Activated CD8-positive, alpha-beta memory T cell treated with anti-CD3 and anti-CD28 coated beads, Interleukin-2, amount 10 ng/mL, durations not matched to agents 7 days and 5 days (primary cell): ENCODE measurements around the gene SPEF1. TPM values are rescaled to one million over a fixed set of nuclear protein-coding genes. Genes with fewer than 3 reads are reported as not detected.

ENCODE experiments used
- ATAC-seq: fragments of 150-1000 bp; cut with Tn5 transposase; one replicate; pipeline ENCODE4 v1.10.0; 2021; ENCODE audit warnings: moderate library complexity
- CTCF ChIA-PET: fragments of 350-600 bp; sonication (Branson Sonifier 250); formaldehyde crosslinking; loops from one replicate; lab custom pipeline; 2021; ENCODE audit warnings: antibody characterized with exemption; lab: Charles Lee
- DNase-seq: peaks from one replicate; pipeline ENCODE4 v3.0.0-alpha.2; 2020
- H3K27ac Mint-ChIP-seq: one replicate; pipeline ENCODE4 v1.8.0; 2021; ENCODE audit warnings: mild to moderate bottlenecking, mixed read lengths
- H3K27me3 Mint-ChIP-seq: one replicate; pipeline ENCODE4 v1.8.0; 2021; ENCODE audit warnings: mixed read lengths
- H3K36me3 Mint-ChIP-seq: one replicate; pipeline ENCODE4 v1.8.0; 2021; ENCODE audit warnings: mild to moderate bottlenecking, mixed read lengths
- H3K4me1 Mint-ChIP-seq: one replicate; pipeline ENCODE4 v1.8.0; 2021; ENCODE audit warnings: mixed read lengths
- H3K4me3 Mint-ChIP-seq: one replicate; pipeline ENCODE4 v1.8.0; 2021; ENCODE audit warnings: mild to moderate bottlenecking, moderate library complexity, mixed read lengths
- H3K9me3 Mint-ChIP-seq: one replicate; pipeline ENCODE4 v1.8.0; 2022; ENCODE audit warnings: low read depth, mixed read lengths
- total RNA-seq, 2 experiments: library from RNA; stranded (reverse); gene quantifications; one replicate each; pipeline ENCODE4 v1.2.3, GENCODE V29; 2021

Gene SPEF1
- total RNA-seq, 2 experiments from 2014 or later: 0.18 TPM; not detected in 1

DNA sequence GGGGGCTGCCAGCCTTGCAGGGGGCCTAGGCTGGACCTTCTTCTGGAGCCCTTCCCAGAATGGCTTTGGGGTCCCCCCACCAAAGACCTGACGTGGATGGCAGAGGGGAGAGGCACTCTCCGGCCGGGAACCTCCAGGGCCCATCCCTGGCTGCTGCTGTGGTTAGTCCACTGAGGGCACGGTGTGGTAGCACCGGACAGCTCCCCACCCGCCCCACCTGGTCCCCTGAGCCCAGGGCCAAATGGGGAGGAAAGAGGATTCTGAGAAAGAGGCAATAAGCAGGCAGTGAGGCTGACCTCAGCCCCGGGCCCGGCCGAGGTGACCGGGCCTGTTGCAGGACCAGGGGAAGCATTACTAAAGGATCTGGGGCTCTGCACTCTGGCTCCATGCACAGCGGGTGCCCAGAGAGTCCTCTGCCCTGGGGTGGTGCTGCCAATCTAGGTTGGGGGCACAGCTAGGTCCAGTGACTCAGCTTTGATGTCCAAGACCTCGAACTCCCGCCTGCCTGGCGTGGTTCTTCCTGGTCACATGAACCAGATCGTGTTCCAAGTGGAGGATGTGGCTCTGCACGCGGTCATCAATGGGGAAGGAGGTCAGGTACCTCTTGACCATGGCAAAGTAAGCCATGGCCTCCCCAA, 3.1 kb upstream of the SPEF1 start:
- Mint-ChIP-seq H3K4me1 (peaks cover 48% of the 10 kb centered on the region), H3K4me3 (no peak overlapping the region), H3K9me3 (no peaks in the 10 kb centered on the region), H3K27me3 (peaks cover 10% of the 10 kb centered on the region), H3K36me3 (peaks cover 3% of the 10 kb centered on the region), H3K27ac (no peak overlapping the region)
- no peak for ATAC-seq
- CTCF ChIA-PET: interaction anchor here (7.7 kb wide), 1 partner anchor 71 kb away, joined by 65 read pairs; no protein-coding TSS in a partner anchor
- no peak for DNase-seq

DNA sequence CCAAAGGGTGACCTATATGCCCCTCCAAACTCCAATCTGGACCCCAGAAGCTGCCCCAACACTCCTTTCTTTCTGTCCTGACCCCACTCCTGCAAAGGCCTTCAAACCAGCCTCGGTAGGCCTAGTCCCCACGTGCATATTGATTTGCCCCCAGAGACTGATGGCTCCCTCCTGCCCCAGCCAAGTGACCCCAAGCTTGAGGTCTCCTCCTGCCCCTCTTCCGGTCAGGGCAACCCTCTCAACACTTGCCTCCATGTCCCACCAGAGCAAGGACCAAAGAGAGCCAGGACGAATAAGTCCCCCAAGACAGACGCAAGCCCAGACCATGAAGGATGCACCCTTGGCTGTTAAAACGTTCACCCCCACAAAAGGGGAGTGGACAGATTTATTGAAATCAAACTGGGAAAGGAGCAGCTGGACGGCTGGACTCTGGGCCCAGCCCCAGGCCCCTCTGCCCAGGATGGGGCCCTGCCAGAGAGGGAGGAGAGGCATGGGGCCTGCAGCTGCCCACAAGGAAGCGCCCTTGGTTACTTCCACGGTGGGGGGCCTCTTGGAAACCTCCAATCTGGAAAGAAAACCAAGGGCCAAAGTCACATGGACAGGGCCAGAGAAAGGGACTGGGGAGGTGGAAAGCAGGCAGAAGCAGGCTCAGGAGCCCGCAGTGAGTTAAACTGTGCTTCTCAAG, 2.4 kb upstream of the SPEF1 start:
- DNase-seq: no peak
- Mint-ChIP-seq H3K36me3 (peaks cover 3% of the 10 kb centered on the region), H3K27ac (no peak overlapping the region), H3K4me3 (no peak overlapping the region), H3K9me3 (no peaks in the 10 kb centered on the region), H3K4me1 (peaks cover 43% of the 10 kb centered on the region), H3K27me3 (peaks cover 16% of the 10 kb centered on the region)
- ATAC-seq: no peak
- CTCF ChIA-PET: interaction anchor here (7.7 kb wide), 1 partner anchor 71 kb away, joined by 65 read pairs; no protein-coding TSS in a partner anchor

- H3K4me3 Mint-ChIP-seq: no peak overlapping the region
- no peak overlapping the region for H3K27ac Mint-ChIP-seq
- ATAC-seq (no peak), DNase-seq (no peak)
- no peaks in the 10 kb centered on the region for H3K9me3 Mint-ChIP-seq
- H3K27me3 Mint-ChIP-seq: peaks cover 21% of the 10 kb centered on the region
- H3K36me3 Mint-ChIP-seq: peaks cover 3% of the 10 kb centered on the region
- CTCF ChIA-PET: interaction anchor here (7.7 kb wide), 1 partner anchor 72 kb away, joined by 65 read pairs; no protein-coding TSS in a partner anchor
- H3K4me1 Mint-ChIP-seq: peaks cover 43% of the 10 kb centered on the region
Measured at GRCh38 chr20:3783068-3783489, 1.8 kb upstream of the SPEF1 start.

GRCh38 chr20:3782597-3782996, 1.3 kb upstream of the SPEF1 start:
- peaks cover 3% of the 10 kb centered on the region for H3K36me3 Mint-ChIP-seq
- no peak overlapping the region for H3K4me3 Mint-ChIP-seq
- DNase-seq (no peak), ATAC-seq (no peak)
- CTCF ChIA-PET: interaction anchor here (1.7 kb wide), 1 partner anchor 36 kb away, joined by 9 read pairs; no protein-coding TSS in a partner anchor
- peaks cover 40% of the 10 kb centered on the region for H3K4me1 Mint-ChIP-seq
- no peaks in the 10 kb centered on the region for H3K9me3 Mint-ChIP-seq
- peaks cover 22% of the 10 kb centered on the region for H3K27me3 Mint-ChIP-seq
- no peak overlapping the region for H3K27ac Mint-ChIP-seq

- H3K4me1 Mint-ChIP-seq: peaks cover 33% of the 10 kb centered on the region
- DNase-seq (no peak), ATAC-seq (no peak)
- H3K4me3 Mint-ChIP-seq: no peak overlapping the region
- CTCF ChIA-PET: interaction anchor here (0.8 to 5.4 kb wide), 11 partner anchors 7 to 306 kb away, joined by 3 to 37 read pairs (median 3); partner anchors contain the start of genes ADISSP, AP5S1 and CENPB
- peaks cover 2% of the 10 kb centered on the region for H3K9me3 Mint-ChIP-seq
- no peak overlapping the region for H3K27ac Mint-ChIP-seq
- H3K27me3 Mint-ChIP-seq: peaks cover 25% of the 10 kb centered on the region
- peaks cover 2% of the 10 kb centered on the region for H3K36me3 Mint-ChIP-seq
Measured at GRCh38 chr20:3778976-3779375, 2.3 kb downstream of the SPEF1 start.

DNA sequence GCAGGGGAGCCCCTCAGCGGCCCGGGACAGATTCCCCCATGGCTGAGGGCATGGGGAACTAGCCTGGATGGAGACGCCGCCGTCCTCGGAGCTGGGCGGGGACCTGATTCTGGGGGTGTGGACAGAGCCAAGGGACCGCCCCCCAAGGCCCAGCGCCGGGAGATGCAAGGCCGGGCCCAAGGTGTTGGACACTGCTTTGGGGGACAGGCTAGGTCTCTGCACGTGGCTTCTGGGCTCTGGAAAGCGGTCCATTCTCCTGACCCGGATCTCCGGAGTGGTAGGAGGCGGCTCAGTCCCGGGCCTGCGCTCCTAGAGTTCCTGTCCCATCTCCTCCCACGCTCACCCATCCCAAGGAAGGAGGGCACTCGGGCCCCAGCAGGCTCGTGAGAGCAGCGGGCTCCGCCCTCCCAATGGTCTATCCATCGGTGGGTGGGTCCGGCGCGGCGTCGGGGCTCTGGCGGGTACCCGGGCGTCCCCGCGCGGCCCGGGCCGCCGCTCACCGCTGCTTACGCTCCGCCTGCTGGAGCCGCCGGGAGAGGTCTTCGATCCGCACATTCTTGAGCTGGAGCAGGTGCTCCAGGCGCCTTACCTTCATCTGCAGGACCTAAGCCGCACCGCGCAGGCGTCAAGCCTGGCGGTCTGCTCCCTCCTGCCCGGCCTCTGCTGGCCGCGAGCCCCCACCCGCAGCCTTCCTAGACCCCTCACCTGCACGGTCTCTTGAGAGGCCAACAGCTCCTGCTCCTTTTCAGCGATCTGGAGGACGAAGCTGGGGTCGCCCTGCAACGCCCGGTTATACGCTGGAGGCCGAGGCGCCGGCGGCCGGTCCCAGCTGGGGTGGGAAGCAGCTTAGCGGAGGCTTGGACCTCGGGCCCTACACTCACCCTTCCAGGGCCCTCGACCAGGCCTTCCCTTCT, 3.3 kb downstream of the SPEF1 start:
- peaks cover 28% of the 10 kb centered on the region for H3K4me1 Mint-ChIP-seq
- peak; percentile 60 for DNase-seq
- peak overlapping the region; percentile 72 for H3K4me3 Mint-ChIP-seq
- CTCF ChIA-PET: interaction anchor here (0.7 to 5.4 kb wide), 13 partner anchors 8 to 307 kb away, joined by 3 to 37 read pairs (median 6); partner anchors contain the start of genes ADISSP, AP5S1 and CENPB
- peaks cover 25% of the 10 kb centered on the region for H3K27me3 Mint-ChIP-seq
- peaks cover 2% of the 10 kb centered on the region for H3K9me3 Mint-ChIP-seq
- ATAC-seq: peak; percentile 76
- no peak overlapping the region for H3K27ac Mint-ChIP-seq
- peaks cover 2% of the 10 kb centered on the region for H3K36me3 Mint-ChIP-seq

DNA sequence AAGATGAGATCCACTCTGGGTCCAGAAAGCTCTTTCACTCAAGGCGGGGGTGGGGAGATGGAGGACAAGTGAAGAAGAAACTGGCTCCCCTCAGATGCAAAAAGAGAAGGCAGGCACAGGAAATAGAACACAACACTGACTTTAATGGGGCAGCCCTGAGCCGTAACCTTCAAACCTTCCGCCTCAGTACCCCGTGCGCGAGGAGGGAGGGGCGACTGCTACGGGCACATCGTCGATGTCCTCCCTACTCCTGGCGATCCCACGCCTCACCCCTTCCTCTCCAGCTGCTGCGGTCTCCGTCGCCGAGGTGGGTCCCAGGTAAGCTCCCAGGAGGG, 3.9 kb downstream of the SPEF1 start:
- no peak overlapping the region for H3K27ac Mint-ChIP-seq
- peaks cover 2% of the 10 kb centered on the region for H3K9me3 Mint-ChIP-seq
- ATAC-seq (peak; percentile 34), DNase-seq (no peak)
- peaks cover 28% of the 10 kb centered on the region for H3K27me3 Mint-ChIP-seq
- peaks cover 28% of the 10 kb centered on the region for H3K4me1 Mint-ChIP-seq
- peak overlapping the region; percentile 72 for H3K4me3 Mint-ChIP-seq
- H3K36me3 Mint-ChIP-seq: peaks cover 2% of the 10 kb centered on the region
- CTCF ChIA-PET: interaction anchor here (0.7 to 5.4 kb wide), 7 partner anchors 9 to 101 kb away, joined by 3 to 37 read pairs (median 6); partner anchors contain the start of genes ADISSP and AP5S1

DNA sequence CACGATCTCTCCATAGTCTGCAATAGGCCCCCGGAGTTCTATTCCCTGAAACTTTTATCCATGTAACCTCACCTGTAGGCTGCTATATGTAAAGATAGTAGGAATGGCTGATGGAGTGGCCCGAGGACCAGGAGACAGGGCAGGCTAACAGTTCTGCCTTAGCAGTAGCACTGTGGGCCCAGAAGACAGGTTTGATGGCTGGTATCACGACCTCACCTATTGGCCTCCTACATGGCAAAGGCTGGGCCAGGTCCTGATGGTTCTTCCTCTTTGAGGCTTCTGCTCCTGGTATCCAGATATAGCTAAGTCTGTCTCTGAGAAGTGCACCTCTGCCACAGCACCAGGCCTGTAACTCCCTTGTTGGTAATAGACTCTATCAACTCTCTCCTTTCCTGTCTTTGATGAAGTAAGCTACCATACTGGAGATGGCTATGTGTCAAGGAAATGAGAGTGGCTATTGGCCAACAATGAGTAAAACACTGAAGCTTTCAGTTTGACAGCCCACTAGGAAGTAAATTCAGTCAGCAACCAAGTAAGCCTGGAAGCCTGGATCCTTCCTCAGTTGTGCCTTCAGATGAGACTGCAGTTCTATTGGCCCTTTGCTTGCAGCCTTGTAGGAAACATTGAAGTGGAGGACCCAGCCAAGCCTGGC, 5.7 kb downstream of the SPEF1 start:
- Mint-ChIP-seq H3K27ac (no peak overlapping the region), H3K4me3 (no peak overlapping the region), H3K36me3 (peaks cover 2% of the 10 kb centered on the region), H3K27me3 (peaks cover 32% of the 10 kb centered on the region), H3K9me3 (peaks cover 2% of the 10 kb centered on the region), H3K4me1 (peaks cover 17% of the 10 kb centered on the region)
- CTCF ChIA-PET: interaction anchor here (0.6 to 4.0 kb wide), 4 partner anchors 8 to 420 kb away, joined by 3 to 15 read pairs (median 4); partner anchors contain the start of gene ADISSP
- ATAC-seq (no peak), DNase-seq (no peak)

DNA sequence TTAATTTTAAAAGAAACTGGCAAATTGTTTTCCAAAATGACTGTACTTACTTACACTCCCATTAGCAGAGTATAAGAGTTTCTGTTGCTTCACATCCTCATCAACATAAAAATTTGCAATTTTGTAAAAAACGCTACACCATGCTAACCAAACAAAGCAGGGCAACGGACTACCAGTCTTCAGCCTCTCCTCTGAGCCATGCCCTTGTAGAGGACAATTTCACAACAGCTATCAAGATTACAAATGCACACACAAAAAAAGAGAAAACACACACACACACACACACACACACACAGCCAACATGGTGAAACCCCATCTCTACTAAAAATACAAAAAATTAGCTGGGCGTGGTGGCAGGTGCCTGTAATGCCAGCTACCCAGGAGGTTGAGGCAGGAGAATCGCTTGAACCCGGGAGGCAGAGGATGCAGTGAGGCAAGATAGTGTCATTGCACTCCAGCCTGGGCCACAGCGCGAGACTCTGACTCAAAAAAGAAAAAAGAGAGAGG, 9.6 kb downstream of the SPEF1 start:
- Mint-ChIP-seq H3K36me3 (peaks cover 2% of the 10 kb centered on the region), H3K4me1 (peaks cover 13% of the 10 kb centered on the region), H3K4me3 (no peak overlapping the region), H3K27ac (no peak overlapping the region), H3K9me3 (peaks cover 2% of the 10 kb centered on the region), H3K27me3 (peaks cover 9% of the 10 kb centered on the region)
- ATAC-seq (no peak), DNase-seq (no peak)
- CTCF ChIA-PET: interaction anchor here (1.4 to 8.0 kb wide), 3 partner anchors 14 to 83 kb away, joined by 5 to 80 read pairs (median 5); partner anchors contain the start of gene CENPB

- Mint-ChIP-seq H3K4me1 (peaks cover 23% of the 10 kb centered on the region), H3K36me3 (no peaks in the 10 kb centered on the region), H3K4me3 (peak overlapping the region; percentile 84), H3K27ac (peak overlapping the region; percentile 88), H3K27me3 (peaks cover 9% of the 10 kb centered on the region), H3K9me3 (no peaks in the 10 kb centered on the region)
- ATAC-seq: peak; percentile 47
- peak; percentile 88 for DNase-seq
- CTCF ChIA-PET: interaction anchor here (0.5 to 8.0 kb wide), 27 partner anchors 7 to 324 kb away, joined by 3 to 80 read pairs (median 4); partner anchors contain the start of genes AP5S1, CENPB and SPEF1
Measured at GRCh38 chr20:3768342-3769130, 12.7 kb downstream of the SPEF1 start.

GRCh38 chr20:3767427-3768341, 13.6 kb downstream of the SPEF1 start, which contains the start of gene ADISSP:
Gene ADISSP, minus strand, starts transcription at chr20:3767753. Its CDS starts 7,653 bp downstream, at chr20:3760100.
- peak; percentile 94 for ATAC-seq

More at GRCh38 chr20:3767427-3768341, 13.6 kb downstream of the SPEF1 start, which contains the start of gene ADISSP:
- H3K9me3 Mint-ChIP-seq: no peaks in the 10 kb centered on the region
- peak; percentile 99 for DNase-seq
- peak within 1 kb of the TSS; percentile 88 for H3K27ac Mint-ChIP-seq
- peak within 1 kb of the TSS; percentile 84 for H3K4me3 Mint-ChIP-seq
- no peaks in the 10 kb centered on the region for H3K36me3 Mint-ChIP-seq
- CTCF ChIA-PET: interaction anchor here (0.8 to 8.0 kb wide), 25 partner anchors 8 to 324 kb away, joined by 3 to 80 read pairs (median 4); partner anchors contain the start of genes AP5S1, CENPB and SPEF1
- H3K27me3 Mint-ChIP-seq: peaks cover 9% of the 10 kb centered on the region
- H3K4me1 Mint-ChIP-seq: peaks cover 23% of the 10 kb centered on the region
